ENCODE results near the gene NYNRIN. TPM values are rescaled to one million over a fixed set of nuclear protein-coding genes. Genes with fewer than 3 reads are reported as not detected.

Gene NYNRIN
- total RNA-seq, 2 donors from 2014 or later = 9.5 to 11.6 TPM

GRCh38 chr14:24425704-24426103 lies 26.9 kb downstream of the NYNRIN start:
- Histone ChIP-seq H3K36me3 (no peaks in the 10 kb centered on the region), H3K27me3 (replicated peaks; ENCODE audit: insufficient read depth) (no peaks in the 10 kb centered on the region), H3K4me3 (no peak overlapping the region), H3K27ac (peak overlapping the region in 1 of 2 donors; percentile 3), H3K9me3 (no peaks in the 10 kb centered on the region), H3K4me1 (ENCODE audit: control insufficient read depth in 1 of 2, low read depth in 2 of 2) (peaks cover 9 to 21% of the 10 kb centered on the region in 2 donors)
- TF ChIP-seq, protein P1, sequence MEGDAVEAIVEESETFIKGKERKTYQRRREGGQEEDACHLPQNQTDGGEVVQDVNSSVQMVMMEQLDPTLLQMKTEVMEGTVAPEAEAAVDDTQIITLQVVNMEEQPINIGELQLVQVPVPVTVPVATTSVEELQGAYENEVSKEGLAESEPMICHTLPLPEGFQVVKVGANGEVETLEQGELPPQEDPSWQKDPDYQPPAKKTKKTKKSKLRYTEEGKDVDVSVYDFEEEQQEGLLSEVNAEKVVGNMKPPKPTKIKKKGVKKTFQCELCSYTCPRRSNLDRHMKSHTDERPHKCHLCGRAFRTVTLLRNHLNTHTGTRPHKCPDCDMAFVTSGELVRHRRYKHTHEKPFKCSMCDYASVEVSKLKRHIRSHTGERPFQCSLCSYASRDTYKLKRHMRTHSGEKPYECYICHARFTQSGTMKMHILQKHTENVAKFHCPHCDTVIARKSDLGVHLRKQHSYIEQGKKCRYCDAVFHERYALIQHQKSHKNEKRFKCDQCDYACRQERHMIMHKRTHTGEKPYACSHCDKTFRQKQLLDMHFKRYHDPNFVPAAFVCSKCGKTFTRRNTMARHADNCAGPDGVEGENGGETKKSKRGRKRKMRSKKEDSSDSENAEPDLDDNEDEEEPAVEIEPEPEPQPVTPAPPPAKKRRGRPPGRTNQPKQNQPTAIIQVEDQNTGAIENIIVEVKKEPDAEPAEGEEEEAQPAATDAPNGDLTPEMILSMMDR (IDR thresholded peaks at IDR 0.05) = no peak
- DNase-seq (ENCODE audit: low spot score) = no peak
- ATAC-seq (ENCODE audit: insufficient number of reproducible peaks, low FRiP score, low read depth) = no peak

DNA sequence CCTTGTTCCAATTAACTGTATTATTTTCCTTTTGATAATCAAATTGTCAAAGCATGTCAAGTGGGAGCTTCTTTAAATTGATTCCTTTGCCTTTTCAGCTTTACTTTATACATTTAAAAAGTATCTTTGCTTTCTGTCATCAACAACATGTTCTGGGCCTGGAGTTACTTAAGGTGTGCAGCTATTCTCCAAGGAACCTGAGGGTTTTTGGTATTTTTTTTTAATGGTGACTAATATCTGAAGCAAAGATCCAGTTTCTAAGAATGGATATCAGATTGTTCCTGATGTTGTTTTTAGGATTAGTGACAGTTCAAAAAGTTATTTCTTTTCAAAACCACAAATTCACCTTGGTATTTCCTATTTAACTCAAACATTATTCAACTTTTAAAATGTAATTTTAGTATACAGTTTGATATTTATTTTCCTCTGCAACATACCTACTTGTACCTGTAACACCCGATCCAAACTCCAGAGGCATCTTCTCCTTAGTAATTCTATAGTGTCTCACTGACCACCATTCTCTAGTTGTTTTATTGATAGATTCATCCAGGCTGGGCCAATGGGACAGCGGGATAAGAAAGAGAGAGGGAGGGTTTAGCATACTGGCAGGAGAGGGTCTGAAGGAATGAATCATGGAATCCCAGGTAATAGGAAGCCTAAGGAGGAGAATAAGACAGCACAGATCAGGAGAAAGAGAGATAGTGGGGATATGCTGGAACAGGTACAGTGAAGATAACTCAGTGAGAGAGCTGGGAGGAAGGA lies 27.5 kb downstream of the NYNRIN start:
- ATAC-seq (ENCODE audit: insufficient number of reproducible peaks, low FRiP score, low read depth) = no peak
- H3K4me1 ChIP-seq (ENCODE audit: control insufficient read depth in 1 of 2, low read depth in 2 of 2) = peaks cover 14 to 27% of the 10 kb centered on the region in 2 donors

DNA sequence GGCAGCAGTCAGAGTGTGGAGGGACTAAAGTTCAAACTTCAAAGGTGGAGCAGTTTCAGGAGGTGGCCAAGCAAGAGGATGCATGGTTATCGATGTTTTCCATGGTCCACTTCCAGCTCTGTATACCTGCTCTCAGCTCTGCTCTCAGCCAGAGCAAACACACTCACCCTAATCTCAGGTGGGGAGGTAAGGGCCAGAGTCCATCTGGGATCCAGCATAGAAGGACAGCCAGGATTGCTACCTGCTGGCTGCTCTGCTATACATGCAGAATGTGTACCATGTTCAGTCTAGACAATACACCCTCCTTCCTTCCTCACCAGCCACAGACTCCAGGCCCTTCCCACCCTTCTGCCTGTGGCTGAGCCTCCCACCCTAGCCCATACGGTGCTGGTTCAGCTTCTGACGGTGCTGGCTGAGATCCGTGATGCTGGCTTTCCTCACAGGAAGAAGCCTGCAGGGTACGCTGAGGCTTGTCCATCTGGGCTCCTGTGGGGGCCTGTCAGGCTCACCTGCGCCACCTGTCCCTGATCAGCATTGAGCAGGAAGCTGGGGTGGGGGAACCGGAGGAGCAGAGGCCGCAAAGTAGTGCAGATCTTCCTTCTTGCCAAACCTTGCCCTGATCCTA lies 28.2 kb downstream of the NYNRIN start:
- Histone ChIP-seq H3K27ac (no peak overlapping the region), H3K27me3 (replicated peaks; ENCODE audit: insufficient read depth) (no peaks in the 10 kb centered on the region), H3K4me3 (no peak overlapping the region), H3K9me3 (no peaks in the 10 kb centered on the region), H3K36me3 (no peaks in the 10 kb centered on the region), H3K4me1 (ENCODE audit: control insufficient read depth in 1 of 2, low read depth in 2 of 2) (peaks cover 17 to 34% of the 10 kb centered on the region in 2 donors)
- ATAC-seq (ENCODE audit: insufficient number of reproducible peaks, low FRiP score, low read depth) (no peak), DNase-seq (ENCODE audit: low spot score) (no peak)
- TF ChIP-seq, protein P1 (IDR thresholded peaks at IDR 0.05) = no peak

More for the DNA sequence above, 27.5 kb downstream of the NYNRIN start:
- no peak overlapping the region for H3K4me3 ChIP-seq
- no peak for DNase-seq (ENCODE audit: low spot score)
- no peak overlapping the region for H3K27ac ChIP-seq
- TF ChIP-seq, protein P1 (IDR thresholded peaks at IDR 0.05) = no peak
- H3K9me3 ChIP-seq = no peaks in the 10 kb centered on the region
- no peaks in the 10 kb centered on the region for H3K27me3 ChIP-seq (replicated peaks; ENCODE audit: insufficient read depth)
- H3K36me3 ChIP-seq = no peaks in the 10 kb centered on the region

DNA sequence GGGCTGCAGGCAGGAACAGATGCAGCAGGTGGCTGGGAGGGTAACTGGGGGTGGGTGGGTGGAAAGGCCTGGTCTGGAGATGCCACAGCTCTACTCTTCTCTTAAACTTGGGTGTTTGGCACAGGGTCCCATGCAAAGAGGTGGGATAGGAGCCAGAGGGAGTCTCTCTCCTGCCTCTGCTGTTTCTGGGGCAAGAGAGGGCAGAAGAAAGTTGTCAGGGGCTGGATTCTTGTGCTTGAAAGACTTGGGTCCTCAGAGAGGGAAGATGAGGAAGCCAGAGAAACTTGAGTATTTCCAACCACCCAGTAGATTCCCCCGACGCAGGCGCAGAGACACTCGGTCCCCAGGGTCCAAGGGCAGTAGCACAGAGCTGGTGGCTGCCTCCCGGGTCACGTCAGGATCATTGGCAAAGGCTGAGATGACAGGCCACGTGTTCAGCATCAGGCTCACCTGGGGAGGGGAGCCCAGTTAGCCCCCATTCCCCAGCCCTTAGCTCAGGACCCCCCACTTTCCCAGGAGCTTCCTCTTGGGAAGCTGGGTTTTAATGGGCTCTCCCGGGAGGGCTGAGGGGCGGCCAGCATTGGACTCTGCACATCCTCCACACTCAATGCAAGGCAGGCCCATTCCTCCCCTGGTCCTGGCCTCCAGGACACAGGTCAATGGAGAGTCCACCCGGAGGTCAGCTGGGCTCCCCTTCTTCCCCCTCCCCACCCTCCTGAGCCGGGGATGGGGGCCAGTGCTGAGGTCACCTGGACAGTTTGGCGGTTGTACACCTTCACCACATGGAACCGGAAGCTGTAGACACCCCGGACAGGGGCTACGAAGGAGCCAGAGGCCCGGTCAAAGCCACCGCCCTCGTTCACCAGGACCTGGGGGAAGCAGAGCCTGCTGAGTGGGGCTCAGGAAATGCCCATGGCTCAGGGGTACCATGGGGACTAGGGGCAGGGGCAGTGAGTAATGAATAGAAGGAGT lies 29.0 kb downstream of the NYNRIN start:
- no peak for ATAC-seq (ENCODE audit: insufficient number of reproducible peaks, low FRiP score, low read depth)
- H3K36me3 ChIP-seq = peaks cover 7% of the 10 kb centered on the region
- no peaks in the 10 kb centered on the region for H3K9me3 ChIP-seq
- no peak overlapping the region for H3K27ac ChIP-seq
- DNase-seq (ENCODE audit: low spot score) = no peak
- peaks cover 17 to 40% of the 10 kb centered on the region in 2 donors for H3K4me1 ChIP-seq (ENCODE audit: control insufficient read depth in 1 of 2, low read depth in 2 of 2)
- no peaks in the 10 kb centered on the region for H3K27me3 ChIP-seq (replicated peaks; ENCODE audit: insufficient read depth)
- TF ChIP-seq, protein P1 (IDR thresholded peaks at IDR 0.05) = no peak
- no peak overlapping the region for H3K4me3 ChIP-seq
